Type B pancreatic cell (in vitro differentiated cells): ENCODE data around the gene ASB2. TPM values are rescaled to one million over a fixed set of nuclear protein-coding genes. Genes with fewer than 3 reads are reported as not detected.
A peak's percentile ranks its signal among the peaks of the same experiment; 100 is the strongest.

Source experiments
- DNase-seq: peaks from one replicate; pipeline ENCODE4 v3.0.0; 2021; ENCODE audit warnings: mixed read lengths; ENCODE audit not compliant: unreplicated experiment; ENCODE audit errors: extremely low spot score
- H3K27ac Mint-ChIP-seq: 2 replicates; pipeline ENCODE4 v1.8.0; 2021; ENCODE audit warnings: mild to moderate bottlenecking, mixed read lengths
- H3K27me3 Mint-ChIP-seq: 2 replicates; pipeline ENCODE4 v1.8.0; 2021; ENCODE audit warnings: mixed read lengths
- H3K36me3 Mint-ChIP-seq: 2 replicates; pipeline ENCODE4 v1.8.0; 2021; ENCODE audit warnings: mixed read lengths
- H3K4me1 Mint-ChIP-seq: one replicate; pipeline ENCODE4 v1.8.0; 2021; ENCODE audit warnings: mixed read lengths; ENCODE audit not compliant: unreplicated experiment
- H3K4me3 Mint-ChIP-seq: 2 replicates; pipeline ENCODE4 v1.8.0; 2021; ENCODE audit warnings: mild to moderate bottlenecking, mixed read lengths
- H3K9me3 Mint-ChIP-seq: 2 replicates; pipeline ENCODE4 v1.8.0; 2021; ENCODE audit warnings: mixed read lengths
- CTCF ChIP-seq: fragments of 200-600 bp; sonication (generic); conservative IDR thresholded peaks from 2 replicates; pipeline ENCODE4 v1.5.0; 2021; ENCODE audit warnings: antibody characterized with exemption, mild to moderate bottlenecking
- total RNA-seq: library from RNA; stranded (reverse); gene quantifications from 2 replicates; pipeline ENCODE4 v1.2.1, GENCODE V29; 2021; ENCODE audit warnings: low replicate concordance

Gene ASB2
- total RNA-seq, 1 donor from 2014 or later = 0.60 TPM

- H3K4me1 Mint-ChIP-seq = no peaks in the 10 kb centered on the region
Observed at GRCh38 chr14:93898081-93898611, 78.2 kb downstream of the ASB2 start.

GRCh38 chr14:93897476-93897845, 78.9 kb downstream of the ASB2 start:
- Mint-ChIP-seq H3K4me1 (no peaks in the 10 kb centered on the region), H3K9me3 (no peaks in the 10 kb centered on the region), H3K27me3 (peaks cover 4% of the 10 kb centered on the region), H3K27ac (no peak overlapping the region), H3K4me3 (no peak overlapping the region), H3K36me3 (no peaks in the 10 kb centered on the region)
- no peak for DNase-seq
- no peak for TF ChIP-seq CTCF

More at GRCh38 chr14:93898081-93898611, 78.2 kb downstream of the ASB2 start:
- no peak for TF ChIP-seq CTCF
- Mint-ChIP-seq H3K27ac (no peak overlapping the region), H3K9me3 (no peaks in the 10 kb centered on the region), H3K27me3 (peaks cover 4% of the 10 kb centered on the region), H3K4me3 (no peak overlapping the region), H3K36me3 (no peaks in the 10 kb centered on the region)
- DNase-seq = no peak

DNA sequence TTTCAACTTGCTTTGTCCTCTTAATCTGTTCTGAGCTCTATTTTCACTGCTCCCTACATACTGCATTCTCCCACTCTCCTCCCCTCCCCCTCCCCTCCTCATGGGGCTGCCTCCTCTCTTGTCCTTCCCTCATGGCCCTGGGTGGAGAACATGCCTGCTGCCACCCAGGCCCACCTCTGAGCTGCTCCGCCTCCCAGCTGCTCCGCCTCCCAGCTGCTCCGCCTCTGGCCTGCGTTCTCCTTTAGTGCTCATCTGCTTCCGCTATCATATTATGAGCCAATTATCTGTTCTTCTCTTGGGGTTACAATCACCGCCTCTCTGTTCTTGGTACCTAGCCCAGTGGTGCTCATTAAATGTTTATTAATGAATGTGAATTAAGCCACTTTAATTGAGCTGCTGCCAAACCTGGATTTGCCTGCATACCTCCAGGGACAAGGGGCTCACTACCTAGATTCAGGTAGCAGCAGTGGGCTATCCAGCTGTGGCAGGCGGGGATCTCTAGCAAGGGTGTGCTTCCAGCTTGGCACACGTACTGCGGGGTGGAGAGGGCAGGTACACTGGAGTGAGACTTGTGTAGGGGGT, 81.3 kb downstream of the ASB2 start:
- Mint-ChIP-seq H3K27ac (no peak overlapping the region), H3K36me3 (no peaks in the 10 kb centered on the region), H3K4me1 (no peaks in the 10 kb centered on the region), H3K9me3 (no peaks in the 10 kb centered on the region), H3K27me3 (peaks cover 7% of the 10 kb centered on the region), H3K4me3 (no peak overlapping the region)
- DNase-seq = no peak
- no peak for TF ChIP-seq CTCF

GRCh38 chr14:93893661-93894261, 82.6 kb downstream of the ASB2 start:
- Mint-ChIP-seq H3K36me3 (no peaks in the 10 kb centered on the region), H3K4me3 (no peak overlapping the region), H3K9me3 (no peaks in the 10 kb centered on the region), H3K4me1 (no peaks in the 10 kb centered on the region), H3K27me3 (peaks cover 7% of the 10 kb centered on the region), H3K27ac (no peak overlapping the region)
- DNase-seq = no peak
- TF ChIP-seq CTCF = no peak

- Mint-ChIP-seq H3K9me3 (no peaks in the 10 kb centered on the region), H3K36me3 (no peaks in the 10 kb centered on the region), H3K4me1 (no peaks in the 10 kb centered on the region), H3K4me3 (no peak overlapping the region), H3K27me3 (peaks cover 12% of the 10 kb centered on the region), H3K27ac (no peak overlapping the region)
- peak; percentile 97 for TF ChIP-seq CTCF
- DNase-seq = peak; percentile 88
Observed at GRCh38 chr14:93892923-93893558, 83.3 kb downstream of the ASB2 start.
